ENCODE data around the gene LONRF3. TPM values are rescaled to one million over a fixed set of nuclear protein-coding genes. Genes with fewer than 3 reads are reported as not detected.

Gene LONRF3
- polyA plus RNA-seq, 3 donors = 1.2 to 4.9 (median 1.6) TPM

- DNase-seq = no peak
- H3K4me1 Mint-ChIP-seq = peaks cover 31% of the 10 kb centered on the region
- Histone ChIP-seq H3K27ac (ENCODE audit: low read depth in 1 of 2, low read length in 2 of 2) (no peak overlapping the region), H3K4me2 (replicated peaks; ENCODE audit: extremely low read depth, low read length, poor library complexity, severe bottlenecking) (no peak overlapping the region), H3K4me1 (ENCODE audit: control insufficient read depth in 1 of 2, insufficient read depth in 2 of 2, low read length in 2 of 2) (peaks cover 31 to 33% of the 10 kb centered on the region in 2 donors), H3K9ac (ENCODE audit: insufficient read depth, low read length, poor library complexity, severe bottlenecking) (no peak overlapping the region), H3K4me3 (replicated peaks in 1 of 3; ENCODE audit: low read depth in 2 of 3, low read length in 3 of 3) (no peak overlapping the region), H3K9me3 (replicated peaks in 1 of 2; ENCODE audit: control insufficient read depth in 1 of 2, insufficient read depth in 1 of 2, low read length in 2 of 2) (peaks cover 10 to 12% of the 10 kb centered on the region in 2 donors), H3K36me3 (replicated peaks in 1 of 2; ENCODE audit: control insufficient read depth in 1 of 2, insufficient read depth in 2 of 2, low read length in 2 of 2) (peaks cover 19 to 56% of the 10 kb centered on the region in 2 donors), H4K20me1 (ENCODE audit: insufficient read depth, low read length) (no peaks in the 10 kb centered on the region), H2AFZ (ENCODE audit: insufficient read depth, low read depth, low read length, poor library complexity, severe bottlenecking) (no peak overlapping the region), H3K79me2 (ENCODE audit: insufficient read depth, low read length) (no peaks in the 10 kb centered on the region), H3K27me3 (ENCODE audit: control insufficient read depth in 2 of 2, insufficient read depth in 2 of 2, low read length in 2 of 2) (no peaks in the 10 kb centered on the region)
- H3K9me3 Mint-ChIP-seq = peaks cover 3 to 20% (median 11%) of the 10 kb centered on the region in 7 donors
- H3K4me3 Mint-ChIP-seq = no peak overlapping the region
- no peak overlapping the region for H3K27ac Mint-ChIP-seq
- 100% methylated on average over 1 of the region's 3 CpGs for WGBS (ENCODE audit: insufficient coverage)
- peaks cover 0 to 5% (median 0%) of the 10 kb centered on the region in 3 donors for H3K27me3 Mint-ChIP-seq (ENCODE audit: low read depth in 3 of 3)
- peaks cover 38 to 43% of the 10 kb centered on the region in 2 donors for H3K36me3 Mint-ChIP-seq
- TF ChIP-seq, protein P1, sequence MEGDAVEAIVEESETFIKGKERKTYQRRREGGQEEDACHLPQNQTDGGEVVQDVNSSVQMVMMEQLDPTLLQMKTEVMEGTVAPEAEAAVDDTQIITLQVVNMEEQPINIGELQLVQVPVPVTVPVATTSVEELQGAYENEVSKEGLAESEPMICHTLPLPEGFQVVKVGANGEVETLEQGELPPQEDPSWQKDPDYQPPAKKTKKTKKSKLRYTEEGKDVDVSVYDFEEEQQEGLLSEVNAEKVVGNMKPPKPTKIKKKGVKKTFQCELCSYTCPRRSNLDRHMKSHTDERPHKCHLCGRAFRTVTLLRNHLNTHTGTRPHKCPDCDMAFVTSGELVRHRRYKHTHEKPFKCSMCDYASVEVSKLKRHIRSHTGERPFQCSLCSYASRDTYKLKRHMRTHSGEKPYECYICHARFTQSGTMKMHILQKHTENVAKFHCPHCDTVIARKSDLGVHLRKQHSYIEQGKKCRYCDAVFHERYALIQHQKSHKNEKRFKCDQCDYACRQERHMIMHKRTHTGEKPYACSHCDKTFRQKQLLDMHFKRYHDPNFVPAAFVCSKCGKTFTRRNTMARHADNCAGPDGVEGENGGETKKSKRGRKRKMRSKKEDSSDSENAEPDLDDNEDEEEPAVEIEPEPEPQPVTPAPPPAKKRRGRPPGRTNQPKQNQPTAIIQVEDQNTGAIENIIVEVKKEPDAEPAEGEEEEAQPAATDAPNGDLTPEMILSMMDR (IDR thresholded peaks at IDR 0.05) = no peak
- intact Hi-C loops (cut with micrococcal nuclease) = no loop called here
These were observed 38.7 kb downstream of the LONRF3 start for GRCh38 chrX:119013164-119013563.

GRCh38 chrX:119015407-119016237 lies 41.2 kb downstream of the LONRF3 start:
- intact Hi-C loops (cut with micrococcal nuclease) = loop anchor here in 1 of 2 donors (5.0 kb wide), 1 partner anchor 38 kb away; no protein-coding TSS in a partner anchor
- Mint-ChIP-seq H3K4me1 (peaks cover 31% of the 10 kb centered on the region), H3K27ac (peak overlapping the region; percentile 92 to 97 (median 96)), H3K27me3 (ENCODE audit: low read depth in 3 of 3) (peaks cover 0 to 5% (median 0%) of the 10 kb centered on the region in 3 donors), H3K36me3 (peaks cover 32 to 50% of the 10 kb centered on the region in 2 donors), H3K4me3 (no peak overlapping the region), H3K9me3 (peaks cover 3 to 21% (median 13%) of the 10 kb centered on the region in 7 donors)
- no peaks in the 10 kb centered on the region for H3K27me3 ChIP-seq (ENCODE audit: control insufficient read depth in 2 of 2, insufficient read depth in 2 of 2, low read length in 2 of 2)
- H3K4me2 ChIP-seq (replicated peaks; ENCODE audit: extremely low read depth, low read length, poor library complexity, severe bottlenecking) = no peak overlapping the region
- H3K4me1 ChIP-seq (ENCODE audit: control insufficient read depth in 1 of 2, insufficient read depth in 2 of 2, low read length in 2 of 2) = peaks cover 31 to 33% of the 10 kb centered on the region in 2 donors
- H3K9me3 ChIP-seq (replicated peaks in 1 of 2; ENCODE audit: control insufficient read depth in 1 of 2, insufficient read depth in 1 of 2, low read length in 2 of 2) = peaks cover 10 to 12% of the 10 kb centered on the region in 2 donors
- H3K79me2 ChIP-seq (ENCODE audit: insufficient read depth, low read length) = no peaks in the 10 kb centered on the region
- H3K27ac ChIP-seq (ENCODE audit: low read depth in 1 of 2, low read length in 2 of 2) = peak overlapping the region; percentile 66 to 86
- TF ChIP-seq, protein P1 (IDR thresholded peaks at IDR 0.05) = no peak
- H3K36me3 ChIP-seq (replicated peaks in 1 of 2; ENCODE audit: control insufficient read depth in 1 of 2, insufficient read depth in 2 of 2, low read length in 2 of 2) = peaks cover 9 to 42% of the 10 kb centered on the region in 2 donors
- WGBS (ENCODE audit: insufficient coverage) = no CpG with 5 or more reads among the region's 7 CpGs
- H3K4me3 ChIP-seq (replicated peaks in 1 of 3; ENCODE audit: low read depth in 2 of 3, low read length in 3 of 3) = no peak overlapping the region
- no peaks in the 10 kb centered on the region for H4K20me1 ChIP-seq (ENCODE audit: insufficient read depth, low read length)
- no peak overlapping the region for H2AFZ ChIP-seq (ENCODE audit: insufficient read depth, low read depth, low read length, poor library complexity, severe bottlenecking)
- peak; percentile 92 to 97 (median 96) for DNase-seq
- H3K9ac ChIP-seq (ENCODE audit: insufficient read depth, low read length, poor library complexity, severe bottlenecking) = peak overlapping the region; percentile 28
